GM12878 (cell line): ENCODE data around the gene PSME3IP1. TPM values are rescaled to one million over a fixed set of nuclear protein-coding genes. Genes with fewer than 3 reads are reported as not detected.

Experiments used
- ATAC-seq: fragments of 200-7000 bp; cut with Tn5 transposase; 3 replicates; pipeline ENCODE4 v1.9.1; 2020; ENCODE audit warnings: mild to moderate bottlenecking, moderate library complexity
- BruUV-seq: library from RNA; stranded (reverse); fragments of 400-500 nt; replicated peaks from 2 replicates; lab custom pipeline; 2021; lab: Mats Ljungman, UMichigan
- CTCF ChIA-PET: fragments of 300-600 bp; sonication (Branson Sonifier 250); formaldehyde crosslinking; extraction: SDS; loops from one replicate; lab custom pipeline; 2021; ENCODE audit warnings: inconsistent platforms; lab: Yijun Ruan, JAX
- POLR2A ChIA-PET: fragments of 350-600 bp; formaldehyde crosslinking; extraction: SDS; loops from one replicate; lab custom pipeline; 2021; ENCODE audit warnings: inconsistent platforms; lab: Charles Lee
- RAD21 ChIA-PET: fragments of 300-600 bp; sonication (Branson Sonifier 250); formaldehyde crosslinking; loops from one replicate; lab custom pipeline; 2023; ENCODE audit warnings: antibody characterized with exemption; ENCODE audit not compliant: unreplicated experiment; lab: Charles Lee
- SMC1A ChIA-PET: fragments of 300-600 bp; sonication (Branson Sonifier 250); formaldehyde crosslinking; loops from one replicate; lab custom pipeline; 2023; ENCODE audit not compliant: unreplicated experiment, uncharacterized antibody; lab: Charles Lee
- DNase-seq: peaks from one replicate; pipeline ENCODE4 v3.0.0-alpha.2; 2011; ENCODE audit warnings: low read depth, low spot score
- FAIRE-seq: peaks from 3 replicates; lab custom pipeline; 2011; peaks lifted over from hg19 to GRCh38; lab: Jason Lieb, UNC
- H2AFZ ChIP-seq: 2 replicates; pipeline ENCODE4 v1.6.0; 2011; ENCODE audit warnings: low read depth, low read length, control low read depth; ENCODE audit not compliant: control insufficient read depth
- H3K27ac ChIP-seq: 2 replicates; pipeline ENCODE4 v1.5.1; 2011; ENCODE audit warnings: control low read depth; ENCODE audit not compliant: control insufficient read depth, insufficient read depth
- H3K27me3 ChIP-seq, 2 experiments: replicated peaks in 1 of 2; 2 replicates each; pipeline versions ENCODE4 v1.6.0 to v1.6.1; 2011; ENCODE audit warnings: low read length in 1 of 2; ENCODE audit not compliant: control insufficient read depth in 2 of 2, insufficient read depth in 2 of 2
- H3K36me3 ChIP-seq, 2 experiments: 2 replicates each; pipeline ENCODE4 v1.5.1; 2011; ENCODE audit warnings: low read length in 1 of 2; ENCODE audit not compliant: control insufficient read depth in 2 of 2, insufficient read depth in 2 of 2
- H3K4me1 ChIP-seq: 2 replicates; pipeline ENCODE4 v1.6.1; 2011; ENCODE audit warnings: mild to moderate bottlenecking, low read length, moderate library complexity, mixed read lengths; ENCODE audit not compliant: control insufficient read depth, insufficient read depth
- H3K4me2 ChIP-seq: 2 replicates; pipeline ENCODE4 v1.6.0; 2011; ENCODE audit warnings: control low read depth; ENCODE audit not compliant: control insufficient read depth, insufficient read depth
- H3K4me3 ChIP-seq: fragments of 200-600 bp; sonication (generic); 2 replicates; pipeline ENCODE4 v1.5.1; 2016
- H3K79me2 ChIP-seq: 2 replicates; pipeline ENCODE4 v1.6.0; 2011; ENCODE audit warnings: low read length; ENCODE audit not compliant: control insufficient read depth, insufficient read depth
- H3K9ac ChIP-seq: 2 replicates; pipeline ENCODE4 v1.8.0; 2011; ENCODE audit warnings: low read length, control low read depth, mixed read lengths; ENCODE audit not compliant: control insufficient read depth, insufficient read depth
- H3K9me3 ChIP-seq: replicated peaks from 3 replicates; pipeline ENCODE4 v1.5.1; 2011; ENCODE audit warnings: mild to moderate bottlenecking, low read length; ENCODE audit not compliant: control insufficient read depth, insufficient read depth
- H4K20me1 ChIP-seq: 2 replicates; pipeline ENCODE4 v1.6.0; 2011; ENCODE audit not compliant: control insufficient read depth, insufficient read depth
- BACH1 ChIP-seq: fragments of 450-650 bp; IDR thresholded peaks from 2 replicates; pipeline ENCODE4 v1.6.1; 2017; ENCODE audit warnings: mild to moderate bottlenecking, borderline replicate concordance
- HDGF ChIP-seq: fragments of 450-650 bp; IDR thresholded peaks from 2 replicates; pipeline ENCODE4 v1.6.1; 2016; ENCODE audit warnings: antibody characterized with exemption
- NFXL1 ChIP-seq: fragments of 450-650 bp; IDR thresholded peaks from 2 replicates; pipeline ENCODE4 v1.6.1; 2017; ENCODE audit warnings: antibody characterized with exemption, mild to moderate bottlenecking, borderline replicate concordance
- RAD51 ChIP-seq: fragments of 450-650 bp; IDR thresholded peaks from 2 replicates; pipeline ENCODE4 v1.6.1; 2016; ENCODE audit warnings: moderate library complexity, mild to moderate bottlenecking, inconsistent platforms
- SIX5 ChIP-seq: IDR thresholded peaks from 2 replicates; pipeline ENCODE4 v1.6.1; 2011; ENCODE audit warnings: mild to moderate bottlenecking, low read depth, low read length, moderate library complexity; ENCODE audit not compliant: severe bottlenecking
- SMAD1 ChIP-seq: fragments of 450-650 bp; IDR thresholded peaks from 2 replicates; pipeline ENCODE4 v1.6.1; 2018; ENCODE audit warnings: mild to moderate bottlenecking, low read depth; ENCODE audit not compliant: partially characterized antibody
- ZZZ3 ChIP-seq: IDR thresholded peaks from 2 replicates; pipeline ENCODE4 v1.6.1; 2011; ENCODE audit warnings: low read depth; ENCODE audit not compliant: control insufficient read depth, insufficient read length
- WGBS: methylation state at CpG from one replicate; pipeline ENCODE4 v1.1.6; 2016; ENCODE audit warnings: low lambda C conversion rate; ENCODE audit not compliant: insufficient replicate concordance, insufficient coverage; ENCODE audit errors: missing lambda C conversion rate; 5-methylcytosine and 5-hydroxymethylcytosine counted together
- in situ Hi-C: fragments of 300-500 bp; cut with MboI; formaldehyde crosslinking; loops from 9 replicates; pipeline ENCODE4 v1.14.3; 2018; ENCODE audit warnings: mixed read lengths
- intact Hi-C: fragments of 100-400 bp; cut with micrococcal nuclease; formaldehyde crosslinking; loops from one replicate; pipeline ENCODE4 v1.14.2; 2022; ENCODE audit not compliant: unreplicated experiment
- polyA plus RNA-seq, 11 experiments: library from polyadenylated mRNA; depleted of rRNA in 4 of 11; unstranded in 6 of 11; stranded (reverse) in 5 of 11; fragments of >200 nt; fragmentation: Nextera tagmentation in 4 of 11; fragmentation: Illumina TruSeq in 1 of 11; extraction: Ambion mirVana in 4 of 11; extraction: Trizol in 1 of 11; gene quantifications; 1 replicate in 1 of 11; 2 replicates in 10 of 11; pipeline versions ENCODE4 v1.2.1 to v1.2.3, GENCODE V29; 2011 to 2016; ENCODE audit warnings: inconsistent platforms in 2 of 11, missing spikeins in 2 of 11, low read depth in 1 of 11
- total RNA-seq, 4 experiments: library from RNA; depleted of rRNA in 3 of 4; stranded (reverse); fragments of >200 nt in 3 of 4; fragmentation: Illumina TruSeq in 1 of 4; extraction: Trizol in 1 of 4; gene quantifications; 2 replicates each; pipeline versions ENCODE4 v1.2.1 to v1.2.3, GENCODE V29; 2013 to 2021
- TF ChIP-seq, protein P1 (sequence below): fragments of 450-650 bp; IDR thresholded peaks from 2 replicates; pipeline ENCODE4 v1.6.1; 2014; ENCODE audit warnings: mild to moderate bottlenecking
- TF ChIP-seq, protein P2 (sequence below): fragments of 450-650 bp; conservative IDR thresholded peaks from 2 replicates; pipeline ENCODE4 v1.6.1; 2017; ENCODE audit warnings: mild to moderate bottlenecking, moderate library complexity

The PSME3IP1 gene
- total and polyA plus RNA-seq, 10 of the 15 experiments (the other 5 are each of a cell fraction or from before 2014, with no cell fraction given) = 67.9 to 174 (median 111) TPM

DNA sequence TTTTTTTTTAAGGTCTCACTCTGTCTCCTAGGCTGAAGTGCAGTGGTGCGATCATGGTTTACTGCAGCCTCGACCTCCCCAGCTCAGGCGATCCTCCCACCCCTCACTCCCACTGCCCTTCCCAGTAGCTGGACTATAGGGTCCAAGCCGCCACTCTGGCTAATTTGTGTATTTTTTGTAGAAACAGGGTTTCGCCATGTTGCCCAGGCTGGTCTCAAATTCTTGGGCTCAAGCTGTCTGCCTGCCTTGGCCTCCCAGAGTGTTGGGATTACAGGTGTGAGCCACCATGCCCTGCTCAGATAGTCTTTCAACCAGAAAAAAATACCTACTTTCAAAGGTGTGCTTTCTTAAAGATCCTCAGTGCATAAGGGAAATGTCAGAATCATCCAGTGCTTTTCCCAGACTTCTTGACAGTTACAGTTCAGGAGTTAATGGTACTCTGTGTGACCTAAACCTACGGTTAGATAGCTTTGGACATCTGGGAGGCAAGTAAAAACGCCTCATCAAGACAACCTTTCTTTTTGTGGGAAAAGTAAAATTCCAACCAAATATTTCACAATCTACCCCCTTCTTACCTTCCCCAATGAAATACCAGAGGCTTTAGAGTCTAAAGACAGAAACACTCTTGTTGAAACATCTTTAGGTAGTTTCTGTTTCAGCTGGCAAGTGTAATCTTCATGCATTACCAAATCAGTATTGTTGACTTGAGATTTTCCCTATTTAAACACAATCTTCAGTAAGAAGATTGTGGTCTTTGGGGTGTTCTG is 7.1 kb upstream of the PSME3IP1 start:
- Histone ChIP-seq H3K79me2 (peaks cover 84% of the 10 kb centered on the region), H3K9me3 (no peaks in the 10 kb centered on the region), H3K4me1 (peaks cover 13% of the 10 kb centered on the region), H2AFZ (no peak overlapping the region), H3K27me3 (no peaks in the 10 kb centered on the region), H3K36me3 (no peaks in the 10 kb centered on the region), H3K4me2 (peak overlapping the region; percentile 72), H3K4me3 (peak overlapping the region; percentile 20; the same call in 1 of the 2 replicates), H3K9ac (no peak overlapping the region; the same call in 1 of the 2 replicates), H3K27ac (peak overlapping the region; percentile 35), H4K20me1 (no peaks in the 10 kb centered on the region)
- no peak for FAIRE-seq
- intact Hi-C loops = no loop called here
- ChIA-PET POLR2A (interaction anchor here (0.6 to 1.5 kb wide), 6 partner anchors 13 to 434 kb away, joined by 3 to 7 read pairs (median 4); no protein-coding TSS in a partner anchor), CTCF (interaction anchor here (0.6 to 1.4 kb wide), 5 partner anchors 86 to 229 kb away, joined by 3 to 4 read pairs (median 3); no protein-coding TSS in a partner anchor), RAD21 (interaction anchor here (0.8 to 1.4 kb wide), 2 partner anchors 74 to 96 kb away, joined by 3 to 4 read pairs; no protein-coding TSS in a partner anchor), SMC1A (interaction anchor here (0.6 to 1.7 kb wide), 5 partner anchors 8 to 226 kb away, joined by 3 to 4 read pairs (median 3); no protein-coding TSS in a partner anchor)
- in situ Hi-C loops = no loop called here
- WGBS = 61% methylated on average over 7 of the region's 7 CpGs
- no peak for DNase-seq
- TF ChIP-seq SIX5 = no peak
- peak; percentile 72 for ATAC-seq
- BruUV-seq = no TSS peak

DNA sequence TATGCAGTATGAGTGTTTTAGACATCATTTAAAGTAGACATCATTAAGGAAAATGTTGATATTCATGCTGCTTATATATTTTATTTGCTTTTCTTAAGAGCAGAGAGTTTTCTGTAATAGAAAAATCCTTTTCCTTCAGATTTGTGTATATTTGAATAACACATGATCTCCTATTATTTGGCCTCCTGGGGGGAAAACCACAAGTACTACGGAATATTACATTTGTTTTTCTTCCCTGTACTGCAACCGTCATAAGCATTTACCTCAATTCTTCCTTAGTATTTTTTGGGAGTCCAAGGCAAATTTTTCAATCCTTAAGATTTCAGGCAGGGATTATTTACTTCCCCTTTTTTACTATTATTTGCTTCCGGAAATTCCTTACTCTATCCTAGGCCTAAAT is 6.3 kb upstream of the PSME3IP1 start:
- in situ Hi-C loops = no loop called here
- Histone ChIP-seq H3K9ac (no peak overlapping the region), H3K4me1 (peaks cover 13% of the 10 kb centered on the region), H3K4me3 (no peak overlapping the region)
- WGBS = 95% methylated on average over 3 of the region's 3 CpGs
- CTCF ChIA-PET = interaction anchor here (1.6 kb wide), 1 partner anchor 227 kb away, joined by 3 read pairs; no protein-coding TSS in a partner anchor
- TF ChIP-seq NFXL1 (no peak), ZZZ3 (no peak), RAD51 (no peak), HDGF (no peak), SMAD1 (no peak), BACH1 (no peak)
- TF ChIP-seq, protein P1, sequence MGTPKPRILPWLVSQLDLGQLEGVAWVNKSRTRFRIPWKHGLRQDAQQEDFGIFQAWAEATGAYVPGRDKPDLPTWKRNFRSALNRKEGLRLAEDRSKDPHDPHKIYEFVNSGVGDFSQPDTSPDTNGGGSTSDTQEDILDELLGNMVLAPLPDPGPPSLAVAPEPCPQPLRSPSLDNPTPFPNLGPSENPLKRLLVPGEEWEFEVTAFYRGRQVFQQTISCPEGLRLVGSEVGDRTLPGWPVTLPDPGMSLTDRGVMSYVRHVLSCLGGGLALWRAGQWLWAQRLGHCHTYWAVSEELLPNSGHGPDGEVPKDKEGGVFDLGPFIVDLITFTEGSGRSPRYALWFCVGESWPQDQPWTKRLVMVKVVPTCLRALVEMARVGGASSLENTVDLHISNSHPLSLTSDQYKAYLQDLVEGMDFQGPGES = no peak
- TF ChIP-seq, protein P2, sequence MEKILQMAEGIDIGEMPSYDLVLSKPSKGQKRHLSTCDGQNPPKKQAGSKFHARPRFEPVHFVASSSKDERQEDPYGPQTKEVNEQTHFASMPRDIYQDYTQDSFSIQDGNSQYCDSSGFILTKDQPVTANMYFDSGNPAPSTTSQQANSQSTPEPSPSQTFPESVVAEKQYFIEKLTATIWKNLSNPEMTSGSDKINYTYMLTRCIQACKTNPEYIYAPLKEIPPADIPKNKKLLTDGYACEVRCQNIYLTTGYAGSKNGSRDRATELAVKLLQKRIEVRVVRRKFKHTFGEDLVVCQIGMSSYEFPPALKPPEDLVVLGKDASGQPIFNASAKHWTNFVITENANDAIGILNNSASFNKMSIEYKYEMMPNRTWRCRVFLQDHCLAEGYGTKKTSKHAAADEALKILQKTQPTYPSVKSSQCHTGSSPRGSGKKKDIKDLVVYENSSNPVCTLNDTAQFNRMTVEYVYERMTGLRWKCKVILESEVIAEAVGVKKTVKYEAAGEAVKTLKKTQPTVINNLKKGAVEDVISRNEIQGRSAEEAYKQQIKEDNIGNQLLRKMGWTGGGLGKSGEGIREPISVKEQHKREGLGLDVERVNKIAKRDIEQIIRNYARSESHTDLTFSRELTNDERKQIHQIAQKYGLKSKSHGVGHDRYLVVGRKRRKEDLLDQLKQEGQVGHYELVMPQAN = no peak
- TF ChIP-seq, all 136 proteins: peak for 0
- SMC1A ChIA-PET = interaction anchor here (0.6 to 1.7 kb wide), 4 partner anchors 8 to 44 kb away, joined by 3 read pairs; no protein-coding TSS in a partner anchor
- Histone ChIP-seq H3K9me3 (no peaks in the 10 kb centered on the region), H3K27ac (no peak overlapping the region), H2AFZ (no peak overlapping the region), H3K27me3 (no peaks in the 10 kb centered on the region), H3K4me2 (no peak overlapping the region), H3K36me3 (no peaks in the 10 kb centered on the region), H4K20me1 (no peaks in the 10 kb centered on the region), H3K79me2 (peaks cover 90% of the 10 kb centered on the region)
- FAIRE-seq = no peak
- no peak for DNase-seq
- ATAC-seq = no peak
- POLR2A ChIA-PET = interaction anchor here (0.6 to 1.0 kb wide), 3 partner anchors 40 to 433 kb away, joined by 3 to 6 read pairs (median 3); no protein-coding TSS in a partner anchor
- BruUV-seq = no TSS peak
- RAD21 ChIA-PET = interaction anchor here (1.4 kb wide), 1 partner anchor 97 kb away, joined by 4 read pairs; no protein-coding TSS in a partner anchor
- intact Hi-C loops = no loop called here
